OCI-LY7 (cell line): ENCODE measurements around the gene CAMKV.

Source experiments
- EZH2phosphoT487 ChIP-seq: fragments of 200-600 bp; sonication (generic); IDR thresholded peaks from 2 replicates; pipeline ENCODE4 v1.6.1; 2018; ENCODE audit warnings: low read depth, borderline replicate concordance, mild to moderate bottlenecking, mixed run types, antibody characterized with exemption, low read length, moderate library complexity, mixed read lengths
- TF ChIP-seq, protein P1 (sequence below): fragments of 200-600 bp; sonication (generic); conservative IDR thresholded peaks from 2 replicates; pipeline ENCODE4 v1.5.1; 2014; ENCODE audit warnings: mild to moderate bottlenecking, antibody characterized with exemption, low read length, moderate library complexity, mixed read lengths

DNA sequence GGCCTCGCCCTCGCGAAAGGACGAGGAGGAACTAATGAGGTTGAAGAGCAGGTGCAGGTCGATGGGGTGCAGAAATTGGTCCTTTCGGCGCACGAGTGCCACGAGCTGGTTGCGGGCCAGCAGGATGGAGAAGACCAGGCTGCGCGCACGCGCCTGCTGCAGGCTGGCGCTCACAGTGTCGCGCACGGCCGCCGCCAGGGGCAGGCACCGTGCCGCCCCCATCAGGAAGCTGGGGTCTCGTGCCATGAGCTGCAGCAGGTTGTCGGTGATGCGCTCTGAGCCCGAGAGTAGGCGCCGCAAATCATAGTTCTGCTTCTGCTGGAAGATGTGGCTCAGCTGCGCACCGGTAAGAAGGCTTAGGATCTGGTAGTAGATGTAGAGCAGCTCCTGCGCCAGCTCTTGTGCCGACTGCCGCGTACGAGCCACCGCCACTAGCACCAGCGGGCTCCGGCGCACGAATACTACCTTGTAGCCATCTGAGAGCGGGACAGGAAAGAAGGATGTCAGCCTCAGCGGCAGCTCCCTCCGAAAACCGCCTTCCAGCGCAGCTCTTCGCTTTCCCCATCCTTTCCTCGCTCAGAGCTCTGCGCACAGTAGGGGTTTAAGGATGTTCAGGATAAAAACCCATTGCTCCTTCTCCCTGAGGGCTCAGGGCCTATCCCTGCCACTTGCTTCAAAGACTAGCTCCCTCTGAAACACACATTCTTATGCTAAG is 40.9 kb upstream of the CAMKV start:
- TF ChIP-seq, protein P1, sequence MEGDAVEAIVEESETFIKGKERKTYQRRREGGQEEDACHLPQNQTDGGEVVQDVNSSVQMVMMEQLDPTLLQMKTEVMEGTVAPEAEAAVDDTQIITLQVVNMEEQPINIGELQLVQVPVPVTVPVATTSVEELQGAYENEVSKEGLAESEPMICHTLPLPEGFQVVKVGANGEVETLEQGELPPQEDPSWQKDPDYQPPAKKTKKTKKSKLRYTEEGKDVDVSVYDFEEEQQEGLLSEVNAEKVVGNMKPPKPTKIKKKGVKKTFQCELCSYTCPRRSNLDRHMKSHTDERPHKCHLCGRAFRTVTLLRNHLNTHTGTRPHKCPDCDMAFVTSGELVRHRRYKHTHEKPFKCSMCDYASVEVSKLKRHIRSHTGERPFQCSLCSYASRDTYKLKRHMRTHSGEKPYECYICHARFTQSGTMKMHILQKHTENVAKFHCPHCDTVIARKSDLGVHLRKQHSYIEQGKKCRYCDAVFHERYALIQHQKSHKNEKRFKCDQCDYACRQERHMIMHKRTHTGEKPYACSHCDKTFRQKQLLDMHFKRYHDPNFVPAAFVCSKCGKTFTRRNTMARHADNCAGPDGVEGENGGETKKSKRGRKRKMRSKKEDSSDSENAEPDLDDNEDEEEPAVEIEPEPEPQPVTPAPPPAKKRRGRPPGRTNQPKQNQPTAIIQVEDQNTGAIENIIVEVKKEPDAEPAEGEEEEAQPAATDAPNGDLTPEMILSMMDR = no peak
- TF ChIP-seq EZH2phosphoT487 = no peak
